GM12878 (cell line): ENCODE results near the gene CNTNAP2.

Source experiments
- ATF3 ChIP-seq: IDR thresholded peaks from 2 replicates; pipeline ENCODE4 v1.6.1; 2011; ENCODE audit warnings: low read depth, mild to moderate bottlenecking, low read length, moderate library complexity, borderline replicate concordance; ENCODE audit errors: extremely low read depth
- CEBPB ChIP-seq, 2 experiments: fragments of 150-350 bp in 1 of 2; IDR thresholded peaks; 2 replicates each; pipeline ENCODE4 v1.6.1; 2012 to 2014; ENCODE audit warnings: low read depth in 2 of 2, low read length in 2 of 2, borderline replicate concordance in 1 of 2, inconsistent platforms in 1 of 2
- CTCF ChIP-seq, 3 experiments: IDR thresholded peaks in 2 of 3; conservative IDR thresholded peaks in 1 of 3; 2 replicates each; pipeline ENCODE4 v1.5.1; 2011; ENCODE audit warnings: low read depth in 3 of 3, low read length in 3 of 3, mild to moderate bottlenecking in 3 of 3, control low read depth in 2 of 3, moderate library complexity in 2 of 3, inconsistent platforms in 1 of 3, mixed read lengths in 1 of 3; ENCODE audit not compliant: control insufficient read depth in 2 of 3, insufficient read depth in 1 of 3; ENCODE audit errors: extremely low read depth in 1 of 3
- E2F8 ChIP-seq: fragments of 450-650 bp; IDR thresholded peaks from 2 replicates; pipeline ENCODE4 v1.6.1; 2018; ENCODE audit warnings: mild to moderate bottlenecking, low read depth, moderate library complexity; ENCODE audit not compliant: partially characterized antibody
- EP300 ChIP-seq, 2 experiments: fragments of 150-350 bp in 1 of 2; IDR thresholded peaks; 2 replicates each; pipeline ENCODE4 v1.6.1; 2011 to 2012; ENCODE audit warnings: low read depth in 2 of 2, low read length in 2 of 2, borderline replicate concordance in 1 of 2, improper control_type of control experiment in 1 of 2, inconsistent platforms in 1 of 2; ENCODE audit not compliant: control insufficient read depth in 1 of 2
- GABPA ChIP-seq: IDR thresholded peaks from 2 replicates; pipeline ENCODE4 v1.6.1; 2014; ENCODE audit warnings: antibody characterized with exemption, low read depth, mild to moderate bottlenecking, inconsistent platforms
- NFYB ChIP-seq: IDR thresholded peaks from 2 replicates; pipeline ENCODE4 v1.6.1; 2011; ENCODE audit warnings: low read depth, mild to moderate bottlenecking, low read length, improper control_type of control experiment, moderate library complexity; ENCODE audit not compliant: insufficient read depth
- POLR2AphosphoS5 ChIP-seq: IDR thresholded peaks from 2 replicates; pipeline ENCODE4 v1.6.1; 2011; ENCODE audit warnings: mild to moderate bottlenecking, low read length, inconsistent platforms
- REST ChIP-seq: IDR thresholded peaks from 2 replicates; pipeline ENCODE4 v1.6.1; 2012; ENCODE audit warnings: mild to moderate bottlenecking, low read depth, low read length
- SREBF1 ChIP-seq: IDR thresholded peaks from 2 replicates; pipeline ENCODE4 v1.6.1; 2012; ENCODE audit warnings: mild to moderate bottlenecking, low read length
- TCF12 ChIP-seq: IDR thresholded peaks from 2 replicates; pipeline ENCODE4 v1.6.1; 2011; ENCODE audit warnings: low read depth, mild to moderate bottlenecking, low read length
- USF2 ChIP-seq: IDR thresholded peaks from 2 replicates; pipeline ENCODE4 v1.6.1; 2011; ENCODE audit warnings: low read depth, low read length, improper control_type of control experiment, borderline replicate concordance
- ZNF274 ChIP-seq: IDR thresholded peaks from one replicate; pipeline ENCODE4 v1.8.0; 2011; ENCODE audit not compliant: insufficient read length, insufficient read depth

GRCh38 chr7:147199868-147200267 is 1083.3 kb downstream of the CNTNAP2 start:
- TF ChIP-seq ATF3 = no peak
- no peak for TF ChIP-seq NFYB
- no peak for TF ChIP-seq ZNF274
- TF ChIP-seq CTCF (IDR thresholded peaks at IDR 0.05 in 2 of 3, conservative IDR thresholded peaks at IDR 0.05 in 1 of 3; ENCODE audit: control insufficient read depth in 2 of 3, extremely low read depth in 1 of 3, insufficient read depth in 1 of 3, low read depth in 3 of 3, low read length in 3 of 3) = no peak
- no peak for TF ChIP-seq EP300 (IDR thresholded peaks at IDR 0.05; ENCODE audit: borderline replicate concordance in 1 of 2, control insufficient read depth in 1 of 2, low read depth in 2 of 2, low read length in 2 of 2)
- no peak for TF ChIP-seq POLR2AphosphoS5
- no peak for TF ChIP-seq REST
- TF ChIP-seq E2F8 = no peak
- no peak for TF ChIP-seq CEBPB (IDR thresholded peaks at IDR 0.05; ENCODE audit: borderline replicate concordance in 1 of 2, low read depth in 2 of 2, low read length in 2 of 2)
- no peak for TF ChIP-seq TCF12
- TF ChIP-seq GABPA = no peak
- TF ChIP-seq SREBF1 = no peak
- no peak for TF ChIP-seq USF2
